ENCODE data around the gene LRRN4CL. TPM values are rescaled to one million over a fixed set of nuclear protein-coding genes. Genes with fewer than 3 reads are reported as not detected.

Gene LRRN4CL
- total RNA-seq, 2 donors from 2014 or later = 3.1 to 4.6 TPM

DNA sequence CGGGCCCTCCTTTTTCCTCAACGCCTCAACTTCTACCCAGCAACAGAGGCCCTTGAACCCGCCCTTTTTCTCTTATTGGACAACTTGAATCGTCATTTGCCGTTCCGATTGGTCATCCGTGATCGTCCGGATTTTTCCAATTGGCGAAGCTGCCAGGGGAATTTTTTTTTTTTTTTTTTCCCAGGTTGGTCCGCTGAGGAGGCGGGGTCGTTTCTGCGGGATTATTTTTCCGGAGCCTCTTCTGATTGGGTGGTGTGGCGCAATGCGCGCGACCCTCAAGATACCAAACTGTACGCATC, 38.5 kb upstream of the LRRN4CL start:
- H3K27ac ChIP-seq = peak overlapping the region; percentile 90 to 99 (median 97)
- DNase-seq = peak; percentile 86 to 96 (median 89)
- peaks cover 0 to 8% of the 10 kb centered on the region in 2 donors for H3K36me3 ChIP-seq (replicated peaks in 1 of 2; ENCODE audit: insufficient read depth in 1 of 2, low read depth in 2 of 2)
- no peaks in the 10 kb centered on the region for H3K9me3 ChIP-seq
- TF ChIP-seq POLR2A (IDR thresholded peaks at IDR 0.05) = no peak
- TF ChIP-seq, protein P1, sequence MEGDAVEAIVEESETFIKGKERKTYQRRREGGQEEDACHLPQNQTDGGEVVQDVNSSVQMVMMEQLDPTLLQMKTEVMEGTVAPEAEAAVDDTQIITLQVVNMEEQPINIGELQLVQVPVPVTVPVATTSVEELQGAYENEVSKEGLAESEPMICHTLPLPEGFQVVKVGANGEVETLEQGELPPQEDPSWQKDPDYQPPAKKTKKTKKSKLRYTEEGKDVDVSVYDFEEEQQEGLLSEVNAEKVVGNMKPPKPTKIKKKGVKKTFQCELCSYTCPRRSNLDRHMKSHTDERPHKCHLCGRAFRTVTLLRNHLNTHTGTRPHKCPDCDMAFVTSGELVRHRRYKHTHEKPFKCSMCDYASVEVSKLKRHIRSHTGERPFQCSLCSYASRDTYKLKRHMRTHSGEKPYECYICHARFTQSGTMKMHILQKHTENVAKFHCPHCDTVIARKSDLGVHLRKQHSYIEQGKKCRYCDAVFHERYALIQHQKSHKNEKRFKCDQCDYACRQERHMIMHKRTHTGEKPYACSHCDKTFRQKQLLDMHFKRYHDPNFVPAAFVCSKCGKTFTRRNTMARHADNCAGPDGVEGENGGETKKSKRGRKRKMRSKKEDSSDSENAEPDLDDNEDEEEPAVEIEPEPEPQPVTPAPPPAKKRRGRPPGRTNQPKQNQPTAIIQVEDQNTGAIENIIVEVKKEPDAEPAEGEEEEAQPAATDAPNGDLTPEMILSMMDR (IDR thresholded peaks at IDR 0.05) = no peak
- no peaks in the 10 kb centered on the region for H3K27me3 ChIP-seq
- intact Hi-C loops (cut with DNase I) = no loop called here
- peaks cover 33% of the 10 kb centered on the region for H3K4me1 ChIP-seq
- WGBS, 2 donors = 0% methylated on average over 20 of the region's 20 CpGs
- peak overlapping the region; percentile 35 to 69 for H3K4me3 ChIP-seq
- peak; percentile 80 for ATAC-seq

DNA sequence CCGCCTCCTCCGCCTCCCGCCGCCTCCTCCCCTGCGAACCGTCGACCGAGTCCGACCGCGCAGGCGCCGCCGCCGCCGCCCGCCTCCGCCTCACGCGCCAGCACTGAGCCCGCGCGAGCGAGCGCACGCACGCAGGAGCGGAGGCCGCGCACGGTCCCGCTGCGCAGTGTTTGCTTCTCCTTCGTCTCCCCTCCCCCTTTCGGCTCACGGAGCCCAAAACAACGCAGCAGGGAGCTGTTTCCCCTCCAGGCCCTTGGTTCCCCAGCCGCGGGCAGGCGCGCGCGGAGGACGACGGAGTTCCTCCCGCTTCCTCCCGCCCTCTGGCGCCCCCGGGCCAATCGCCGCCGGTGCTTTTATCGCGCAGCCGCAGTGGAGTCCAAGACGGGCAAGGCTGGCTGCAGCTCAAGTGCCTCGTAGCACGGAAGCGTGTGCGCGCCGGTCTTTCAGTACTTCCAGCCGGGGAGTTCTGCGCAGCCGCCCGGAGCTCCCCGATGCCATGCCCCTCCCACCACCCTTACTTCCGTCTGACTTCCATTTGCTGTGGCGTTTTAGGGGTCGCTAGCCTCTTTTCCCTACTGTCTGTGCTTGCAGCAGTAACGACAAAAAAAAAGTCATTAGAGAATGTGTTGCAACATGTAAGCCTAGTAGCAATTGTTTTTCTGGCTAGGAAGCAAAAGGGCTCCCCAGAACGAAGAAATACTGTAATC, 38.0 kb upstream of the LRRN4CL start, which contains the start of gene HNRNPUL2:
Gene HNRNPUL2, minus strand, starts transcription at position 293 of the 707 bp plus-strand sequence. CDS start 301 bp downstream, outside the sequence.
- peaks cover 33% of the 10 kb centered on the region for H3K4me1 ChIP-seq
- no peaks in the 10 kb centered on the region for H3K9me3 ChIP-seq
- TF ChIP-seq POLR2A (IDR thresholded peaks at IDR 0.05) = peak; percentile 87 to 96 (median 91)
- TF ChIP-seq, protein P1 (IDR thresholded peaks at IDR 0.05) = peak in 2 of 7 experiments; percentile 6 to 9
- peaks cover 0 to 13% of the 10 kb centered on the region in 2 donors for H3K36me3 ChIP-seq (replicated peaks in 1 of 2; ENCODE audit: insufficient read depth in 1 of 2, low read depth in 2 of 2)
- WGBS, 2 donors = 0 to 1% methylated on average over 15 to 69 of the region's 72 CpGs
- intact Hi-C loops (cut with DNase I) = no loop called here
- ATAC-seq (peak; percentile 89), DNase-seq (peak; percentile 99)
- peak within 1 kb of the TSS; percentile 86 to 93 for H3K4me3 ChIP-seq
- H3K27me3 ChIP-seq = no peaks in the 10 kb centered on the region
- peak within 1 kb of the TSS; percentile 90 to 99 (median 97) for H3K27ac ChIP-seq

DNA sequence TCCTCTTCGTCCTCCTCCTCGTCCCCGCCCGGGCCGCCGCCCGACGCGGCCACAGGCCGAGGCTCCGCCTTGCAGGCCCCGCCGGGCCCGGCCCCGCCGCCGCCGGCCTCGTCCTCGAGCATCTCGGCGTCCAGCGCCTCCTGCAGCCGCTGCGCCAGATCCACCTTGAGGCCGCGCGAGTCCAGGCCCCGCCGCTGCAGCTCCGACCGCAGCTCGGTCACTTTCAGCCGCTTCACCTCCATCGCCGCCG, 37.5 kb upstream of the LRRN4CL start:
- Histone ChIP-seq H3K4me3 (peak overlapping the region; percentile 86 to 93), H3K27me3 (no peaks in the 10 kb centered on the region), H3K9me3 (no peaks in the 10 kb centered on the region), H3K27ac (peak overlapping the region; percentile 90 to 99 (median 97)), H3K36me3 (replicated peaks in 1 of 2; ENCODE audit: insufficient read depth in 1 of 2, low read depth in 2 of 2) (peaks cover 4 to 17% of the 10 kb centered on the region in 2 donors), H3K4me1 (peaks cover 33% of the 10 kb centered on the region)
- TF ChIP-seq POLR2A (IDR thresholded peaks at IDR 0.05) = no peak
- TF ChIP-seq, protein P1 (IDR thresholded peaks at IDR 0.05) = peak in 1 of 7 experiments; percentile 9
- DNase-seq (no peak), ATAC-seq (no peak)
- intact Hi-C loops (cut with DNase I) = no loop called here
- WGBS, 2 donors = 0% methylated on average over 20 to 23 of the region's 37 CpGs

DNA sequence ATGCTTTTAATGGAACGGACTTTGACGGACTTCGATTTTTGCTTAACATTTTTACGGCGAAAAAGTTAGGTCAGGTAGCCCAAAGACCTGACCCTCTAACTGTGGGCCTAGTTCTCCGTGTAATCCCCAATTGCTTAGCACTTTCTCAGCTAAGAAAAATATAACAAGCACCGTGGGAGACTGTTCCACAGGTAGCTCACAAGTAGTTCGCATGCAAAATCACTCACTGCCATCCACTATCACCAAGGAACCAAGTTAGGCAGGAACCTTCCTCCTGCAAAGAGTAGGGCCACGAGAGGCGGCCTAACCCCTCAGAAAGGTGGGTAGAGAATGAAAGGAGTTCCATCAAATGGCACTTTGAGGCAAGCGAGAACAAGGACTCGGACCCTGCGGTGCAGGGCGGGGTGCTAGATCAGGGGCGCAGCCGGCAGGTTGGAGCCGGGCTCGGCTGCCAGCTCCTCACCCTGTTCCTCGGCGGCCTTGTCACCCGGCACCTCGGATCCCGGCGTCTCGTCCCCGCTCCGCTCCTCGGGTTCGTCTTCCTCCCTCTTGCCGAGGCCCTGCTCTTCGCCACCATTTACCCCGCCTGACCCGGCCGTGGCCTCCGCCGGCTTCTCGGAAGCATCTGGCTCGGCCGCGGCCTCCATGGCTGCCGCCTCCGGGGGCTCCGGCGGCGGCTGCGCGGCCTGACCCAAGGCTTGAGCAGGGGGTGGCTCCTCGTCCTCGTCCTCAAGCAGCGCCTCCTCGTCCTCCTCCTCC, 37.0 kb upstream of the LRRN4CL start:
- intact Hi-C loops (cut with DNase I) = no loop called here
- 0 to 1% methylated on average over 18 to 46 of the region's 51 CpGs for WGBS, 2 donors
- Histone ChIP-seq H3K9me3 (no peaks in the 10 kb centered on the region), H3K27me3 (no peaks in the 10 kb centered on the region), H3K27ac (peak overlapping the region; percentile 90 to 99 (median 97)), H3K4me1 (peaks cover 32% of the 10 kb centered on the region), H3K36me3 (replicated peaks in 1 of 2; ENCODE audit: insufficient read depth in 1 of 2, low read depth in 2 of 2) (peaks cover 7 to 19% of the 10 kb centered on the region in 2 donors), H3K4me3 (peak overlapping the region; percentile 86 to 93)
- TF ChIP-seq POLR2A (IDR thresholded peaks at IDR 0.05) = no peak
- TF ChIP-seq, protein P1 (IDR thresholded peaks at IDR 0.05) = no peak
- DNase-seq (peak in 3 of 4 donors; percentile 25 to 34 (median 28)), ATAC-seq (no peak)

All from body of pancreas (tissue), 4 donors.